ENCODE data around the gene MBNL1.

Gene MBNL1

GRCh38 chr3:152338159-152338720 is 69.5 kb downstream of the MBNL1 start:
- Histone ChIP-seq H3K4me3 (ENCODE audit: low read depth, low read length) (no peak overlapping the region), H3K27ac (no peak overlapping the region), H3K36me3 (no peaks in the 10 kb centered on the region), H3K27me3 (ENCODE audit: insufficient read depth, low read depth, severe bottlenecking) (no peaks in the 10 kb centered on the region), H3K9me3 (ENCODE audit: severe bottlenecking) (no peaks in the 10 kb centered on the region)
- DNase-seq, result no peak
- TF ChIP-seq, protein P1, sequence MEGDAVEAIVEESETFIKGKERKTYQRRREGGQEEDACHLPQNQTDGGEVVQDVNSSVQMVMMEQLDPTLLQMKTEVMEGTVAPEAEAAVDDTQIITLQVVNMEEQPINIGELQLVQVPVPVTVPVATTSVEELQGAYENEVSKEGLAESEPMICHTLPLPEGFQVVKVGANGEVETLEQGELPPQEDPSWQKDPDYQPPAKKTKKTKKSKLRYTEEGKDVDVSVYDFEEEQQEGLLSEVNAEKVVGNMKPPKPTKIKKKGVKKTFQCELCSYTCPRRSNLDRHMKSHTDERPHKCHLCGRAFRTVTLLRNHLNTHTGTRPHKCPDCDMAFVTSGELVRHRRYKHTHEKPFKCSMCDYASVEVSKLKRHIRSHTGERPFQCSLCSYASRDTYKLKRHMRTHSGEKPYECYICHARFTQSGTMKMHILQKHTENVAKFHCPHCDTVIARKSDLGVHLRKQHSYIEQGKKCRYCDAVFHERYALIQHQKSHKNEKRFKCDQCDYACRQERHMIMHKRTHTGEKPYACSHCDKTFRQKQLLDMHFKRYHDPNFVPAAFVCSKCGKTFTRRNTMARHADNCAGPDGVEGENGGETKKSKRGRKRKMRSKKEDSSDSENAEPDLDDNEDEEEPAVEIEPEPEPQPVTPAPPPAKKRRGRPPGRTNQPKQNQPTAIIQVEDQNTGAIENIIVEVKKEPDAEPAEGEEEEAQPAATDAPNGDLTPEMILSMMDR (IDR thresholded peaks at IDR 0.05; ENCODE audit: low read depth, low read length), result no peak

GRCh38 chr3:152339881-152340505 is 71.3 kb downstream of the MBNL1 start:
- no peak overlapping the region for H3K27ac ChIP-seq
- TF ChIP-seq, protein P1 (IDR thresholded peaks at IDR 0.05; ENCODE audit: low read depth, low read length), result no peak
- H3K27me3 ChIP-seq (ENCODE audit: insufficient read depth, low read depth, severe bottlenecking), result no peaks in the 10 kb centered on the region
- H3K36me3 ChIP-seq, result no peaks in the 10 kb centered on the region
- no peak overlapping the region for H3K4me3 ChIP-seq (ENCODE audit: low read depth, low read length)
- no peaks in the 10 kb centered on the region for H3K9me3 ChIP-seq (ENCODE audit: severe bottlenecking)
- DNase-seq, result no peak

- Histone ChIP-seq H3K27ac (no peak overlapping the region), H3K36me3 (no peaks in the 10 kb centered on the region), H3K4me3 (ENCODE audit: low read depth, low read length) (no peak overlapping the region), H3K9me3 (ENCODE audit: severe bottlenecking) (no peaks in the 10 kb centered on the region), H3K27me3 (ENCODE audit: insufficient read depth, low read depth, severe bottlenecking) (no peaks in the 10 kb centered on the region)
- TF ChIP-seq, protein P1 (IDR thresholded peaks at IDR 0.05; ENCODE audit: low read depth, low read length), result no peak
- DNase-seq, result no peak
Measured at GRCh38 chr3:152345233-152345632, 76.5 kb downstream of the MBNL1 start.

- H3K27ac ChIP-seq, result no peak overlapping the region
- H3K9me3 ChIP-seq (ENCODE audit: severe bottlenecking), result no peaks in the 10 kb centered on the region
Measured at GRCh38 chr3:152346058-152346457, 77.3 kb downstream of the MBNL1 start.

DNA sequence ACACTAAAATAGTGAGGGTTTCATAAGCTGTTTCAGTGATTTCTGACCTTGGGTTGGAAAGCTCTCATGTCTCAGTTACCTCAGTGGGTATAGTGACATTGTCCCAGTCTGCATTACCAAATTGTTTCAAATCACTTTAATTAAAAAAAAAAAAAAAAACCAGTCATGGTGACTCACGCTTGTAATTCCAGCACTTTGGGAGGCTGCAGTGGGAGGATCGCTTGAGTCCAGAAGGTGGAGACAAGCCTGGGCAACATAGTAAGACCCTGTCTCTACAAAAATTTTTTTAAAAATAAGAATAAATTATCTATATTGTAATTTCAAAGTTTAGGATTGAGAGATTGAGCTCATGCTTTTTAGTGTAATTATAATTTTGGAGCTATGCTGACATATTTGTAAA is 78.0 kb downstream of the MBNL1 start:
- Histone ChIP-seq H3K4me3 (ENCODE audit: low read depth, low read length) (no peak overlapping the region), H3K27me3 (ENCODE audit: insufficient read depth, low read depth, severe bottlenecking) (no peaks in the 10 kb centered on the region), H3K27ac (no peak overlapping the region), H3K9me3 (ENCODE audit: severe bottlenecking) (no peaks in the 10 kb centered on the region), H3K36me3 (no peaks in the 10 kb centered on the region)
- TF ChIP-seq, protein P1 (IDR thresholded peaks at IDR 0.05; ENCODE audit: low read depth, low read length), result no peak
- no peak for DNase-seq

More at GRCh38 chr3:152346058-152346457, 77.3 kb downstream of the MBNL1 start:
- no peaks in the 10 kb centered on the region for H3K36me3 ChIP-seq
- TF ChIP-seq, protein P1 (IDR thresholded peaks at IDR 0.05; ENCODE audit: low read depth, low read length), result no peak
- H3K27me3 ChIP-seq (ENCODE audit: insufficient read depth, low read depth, severe bottlenecking), result no peaks in the 10 kb centered on the region
- no peak overlapping the region for H3K4me3 ChIP-seq (ENCODE audit: low read depth, low read length)
- DNase-seq, result no peak

Data from WERI-Rb-1 (cell line).